ENCODE data around the gene IFI6. TPM values are rescaled to one million over a fixed set of nuclear protein-coding genes. Genes with fewer than 3 reads are reported as not detected.

The IFI6 gene
- total RNA-seq, 3 donors from 2014 or later = 18.7 to 50.6 (median 47.4) TPM

DNA sequence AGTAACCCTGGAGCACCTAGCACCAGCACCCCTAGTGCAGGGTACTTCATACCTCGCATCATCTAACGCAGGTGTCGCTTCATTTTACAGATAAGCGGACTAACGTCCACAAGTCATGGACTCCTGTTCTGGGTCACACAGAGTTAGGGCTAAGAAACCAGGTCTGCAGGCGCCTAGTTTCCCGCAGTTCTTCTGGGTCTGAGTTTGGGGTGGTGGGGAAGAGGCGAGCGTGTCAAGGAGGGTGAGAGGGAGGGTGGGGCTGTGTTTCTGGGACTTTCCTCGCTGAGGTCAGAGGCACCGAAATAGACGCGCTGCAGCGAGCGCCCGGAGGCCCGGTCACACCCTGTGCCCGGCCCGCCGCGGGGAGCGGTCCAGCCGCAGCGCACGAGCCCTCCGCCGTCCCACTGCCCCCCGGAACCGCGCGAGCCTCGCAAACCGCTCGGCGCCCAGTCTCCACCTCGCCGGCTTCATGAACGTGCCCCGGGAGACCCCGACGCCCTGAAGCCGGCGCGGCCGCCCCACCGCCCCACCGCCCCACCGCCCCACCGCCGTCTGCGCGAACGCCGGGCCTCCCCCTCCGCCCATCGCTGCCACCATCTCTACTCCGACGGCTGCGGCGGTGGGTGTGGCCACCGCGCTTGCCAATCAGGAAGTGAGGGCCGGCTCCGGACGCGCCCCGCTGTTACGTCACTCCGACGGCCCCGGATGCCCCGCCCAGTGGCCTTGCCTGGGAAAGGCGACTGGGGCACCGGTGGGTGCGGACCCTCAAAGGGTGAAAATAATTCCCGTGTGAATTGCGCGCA, 12.3 kb downstream of the IFI6 start:
- Histone ChIP-seq H3K4me1 (peaks cover 4 to 7% of the 10 kb centered on the region in 2 donors), H3K27me3 (no peaks in the 10 kb centered on the region), H3K4me3 (peak overlapping the region; percentile 56 to 89 (median 82)), H3K36me3 (no peaks in the 10 kb centered on the region), H3K27ac (peak overlapping the region; percentile 97), H3K9me3 (no peaks in the 10 kb centered on the region)
- DNase-seq (ENCODE audit: low spot score in 2 of 2) = peak; percentile 90 to 91
- no peak for TF ChIP-seq POLR2A (IDR thresholded peaks at IDR 0.05)
- peak in 2 of 3 donors; percentile 69 to 90 for TF ChIP-seq POLR2AphosphoS5 (IDR thresholded peaks at IDR 0.05)
- intact Hi-C loops (cut with DNase I; ENCODE audit: low total_unique reads) = loop anchor here (2.0 to 10.0 kb wide), 2 partner anchors 51 to 265 kb away; partner anchors contain the start of gene GPR3

DNA sequence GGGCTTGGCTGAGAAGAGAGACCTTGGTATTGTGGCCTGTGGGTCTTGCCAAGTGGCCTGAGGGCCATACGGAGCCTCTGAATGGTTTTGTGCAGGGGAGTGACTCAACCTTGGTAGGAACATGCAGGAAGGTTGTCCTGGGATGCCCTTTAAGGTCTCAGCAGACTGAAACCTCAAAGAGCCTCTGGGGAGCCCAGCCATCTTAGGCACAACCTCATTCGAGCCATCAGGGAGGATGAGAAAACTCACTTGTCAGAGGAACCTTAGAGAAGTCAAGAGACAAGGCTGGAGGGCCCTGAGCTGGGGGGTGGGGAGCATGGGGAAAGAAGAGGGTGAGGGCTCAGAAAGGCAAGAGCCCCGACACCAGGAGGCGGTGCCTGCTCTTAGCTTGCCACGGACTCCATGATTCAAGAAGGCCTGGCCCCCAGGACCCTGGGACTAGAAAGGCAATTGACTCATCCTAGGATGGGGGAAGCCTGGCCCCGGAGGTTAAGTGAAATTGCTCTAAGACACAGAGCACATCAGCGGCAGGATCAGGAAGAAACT, 13.0 kb downstream of the IFI6 start:
- Histone ChIP-seq H3K36me3 (no peaks in the 10 kb centered on the region), H3K9me3 (no peaks in the 10 kb centered on the region), H3K4me3 (peak overlapping the region; percentile 56 to 89 (median 82)), H3K27ac (peak overlapping the region; percentile 97), H3K27me3 (no peaks in the 10 kb centered on the region), H3K4me1 (peaks cover 4 to 7% of the 10 kb centered on the region in 2 donors)
- peak; percentile 65 to 75 for DNase-seq (ENCODE audit: low spot score in 2 of 2)
- intact Hi-C loops (cut with DNase I; ENCODE audit: low total_unique reads) = no loop called here
- TF ChIP-seq POLR2AphosphoS5 (IDR thresholded peaks at IDR 0.05) = peak in 1 of 3 donors; percentile 20
- TF ChIP-seq POLR2A (IDR thresholded peaks at IDR 0.05) = no peak
- TF ChIP-seq, protein P1, sequence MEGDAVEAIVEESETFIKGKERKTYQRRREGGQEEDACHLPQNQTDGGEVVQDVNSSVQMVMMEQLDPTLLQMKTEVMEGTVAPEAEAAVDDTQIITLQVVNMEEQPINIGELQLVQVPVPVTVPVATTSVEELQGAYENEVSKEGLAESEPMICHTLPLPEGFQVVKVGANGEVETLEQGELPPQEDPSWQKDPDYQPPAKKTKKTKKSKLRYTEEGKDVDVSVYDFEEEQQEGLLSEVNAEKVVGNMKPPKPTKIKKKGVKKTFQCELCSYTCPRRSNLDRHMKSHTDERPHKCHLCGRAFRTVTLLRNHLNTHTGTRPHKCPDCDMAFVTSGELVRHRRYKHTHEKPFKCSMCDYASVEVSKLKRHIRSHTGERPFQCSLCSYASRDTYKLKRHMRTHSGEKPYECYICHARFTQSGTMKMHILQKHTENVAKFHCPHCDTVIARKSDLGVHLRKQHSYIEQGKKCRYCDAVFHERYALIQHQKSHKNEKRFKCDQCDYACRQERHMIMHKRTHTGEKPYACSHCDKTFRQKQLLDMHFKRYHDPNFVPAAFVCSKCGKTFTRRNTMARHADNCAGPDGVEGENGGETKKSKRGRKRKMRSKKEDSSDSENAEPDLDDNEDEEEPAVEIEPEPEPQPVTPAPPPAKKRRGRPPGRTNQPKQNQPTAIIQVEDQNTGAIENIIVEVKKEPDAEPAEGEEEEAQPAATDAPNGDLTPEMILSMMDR (IDR thresholded peaks at IDR 0.05) = no peak

DNA sequence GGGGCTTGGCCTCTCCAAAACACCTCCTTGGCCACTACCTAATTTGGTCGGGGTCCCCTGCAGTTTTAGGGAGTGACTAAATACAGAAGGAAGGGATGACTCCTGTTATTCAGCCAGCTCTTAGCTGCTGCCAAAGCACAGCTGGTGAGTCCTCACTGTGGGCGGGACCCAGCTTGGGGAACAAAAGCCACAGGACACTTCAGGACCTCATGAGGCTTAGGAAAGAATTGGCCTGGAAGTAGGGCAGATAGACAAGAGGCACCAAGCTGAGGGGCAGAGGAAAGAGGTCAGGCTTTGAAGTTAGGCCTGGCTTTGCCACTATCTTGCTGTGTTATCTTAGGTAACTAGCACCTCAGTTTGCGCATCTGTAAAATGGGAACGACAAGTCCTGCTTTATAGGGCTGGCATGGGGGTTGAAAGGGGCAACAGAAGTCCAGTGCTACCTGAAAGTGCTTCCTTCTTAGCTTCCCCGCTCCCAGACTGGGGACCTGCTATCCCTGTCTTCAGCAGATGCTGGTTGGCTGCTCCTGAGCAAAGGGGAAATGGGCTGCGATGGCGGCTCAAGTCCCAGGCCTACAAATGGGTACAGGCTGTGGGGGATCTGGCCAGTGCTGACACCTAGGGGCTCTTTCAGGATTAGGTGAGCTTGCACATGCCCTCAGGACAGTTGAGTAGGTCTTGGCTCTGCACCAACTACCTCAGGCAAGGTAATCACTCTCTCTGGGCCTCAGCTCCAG, 15.7 kb downstream of the IFI6 start:
- H3K36me3 ChIP-seq = no peaks in the 10 kb centered on the region
- intact Hi-C loops (cut with DNase I; ENCODE audit: low total_unique reads) = no loop called here
- peak in 1 of 2 donors; percentile 58 for DNase-seq (ENCODE audit: low spot score in 2 of 2)
- H3K4me3 ChIP-seq = no peak overlapping the region
- H3K27me3 ChIP-seq = no peaks in the 10 kb centered on the region
- peaks cover 4 to 7% of the 10 kb centered on the region in 2 donors for H3K4me1 ChIP-seq
- H3K9me3 ChIP-seq = no peaks in the 10 kb centered on the region
- TF ChIP-seq, protein P1 (IDR thresholded peaks at IDR 0.05) = no peak
- TF ChIP-seq POLR2A (IDR thresholded peaks at IDR 0.05) = no peak
- peak in 1 of 3 donors; percentile 23 for TF ChIP-seq POLR2AphosphoS5 (IDR thresholded peaks at IDR 0.05)
- peak overlapping the region; percentile 40 to 76 for H3K27ac ChIP-seq

DNA sequence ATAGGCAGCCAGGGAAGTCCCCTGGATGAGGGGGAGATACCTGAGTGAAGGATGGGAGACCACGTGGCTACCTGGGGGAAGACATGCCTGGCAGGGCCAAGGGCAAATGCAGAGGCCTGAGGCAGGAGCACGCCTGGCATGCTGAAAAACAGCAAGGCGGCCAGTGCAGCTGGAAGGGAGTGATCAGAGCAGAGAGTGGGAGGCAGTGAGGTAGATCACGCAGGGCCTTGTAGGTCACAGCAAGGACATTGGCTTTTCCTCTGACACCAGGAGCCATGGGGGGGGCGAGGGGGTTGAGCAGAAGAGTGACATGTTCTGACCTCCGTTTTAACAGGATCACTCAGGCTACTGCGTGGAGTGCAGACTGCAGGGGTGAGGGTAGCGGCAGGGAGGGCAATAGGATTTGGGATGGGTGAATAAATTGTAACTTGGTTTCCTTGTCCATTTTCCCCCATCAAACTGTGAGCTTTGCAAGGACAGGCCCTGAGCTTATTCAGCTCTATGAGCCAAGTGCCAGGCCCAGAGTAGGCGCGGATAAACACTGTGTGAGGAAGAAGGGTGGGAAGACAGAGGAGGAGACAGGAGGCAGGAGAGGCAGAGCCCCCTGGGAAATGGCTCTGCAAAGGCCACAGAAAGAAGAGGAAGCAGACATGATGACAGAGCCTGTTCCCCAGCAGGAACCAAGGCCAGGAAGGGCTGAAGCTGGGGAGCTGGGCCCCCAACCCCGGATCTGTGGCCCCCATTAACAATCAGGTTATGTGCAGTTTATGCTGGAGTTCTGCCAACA, 16.6 kb downstream of the IFI6 start:
- no peaks in the 10 kb centered on the region for H3K36me3 ChIP-seq
- TF ChIP-seq POLR2AphosphoS5 (IDR thresholded peaks at IDR 0.05) = no peak
- TF ChIP-seq POLR2A (IDR thresholded peaks at IDR 0.05) = no peak
- TF ChIP-seq, protein P1 (IDR thresholded peaks at IDR 0.05) = no peak
- no peaks in the 10 kb centered on the region for H3K9me3 ChIP-seq
- intact Hi-C loops (cut with DNase I; ENCODE audit: low total_unique reads) = no loop called here
- H3K27me3 ChIP-seq = no peaks in the 10 kb centered on the region
- peaks cover 4 to 7% of the 10 kb centered on the region in 2 donors for H3K4me1 ChIP-seq
- peak overlapping the region; percentile 40 to 76 for H3K27ac ChIP-seq
- no peak overlapping the region for H3K4me3 ChIP-seq
- no peak for DNase-seq (ENCODE audit: low spot score in 2 of 2)
